ENCODE results near the gene SLC47A1.

DNA sequence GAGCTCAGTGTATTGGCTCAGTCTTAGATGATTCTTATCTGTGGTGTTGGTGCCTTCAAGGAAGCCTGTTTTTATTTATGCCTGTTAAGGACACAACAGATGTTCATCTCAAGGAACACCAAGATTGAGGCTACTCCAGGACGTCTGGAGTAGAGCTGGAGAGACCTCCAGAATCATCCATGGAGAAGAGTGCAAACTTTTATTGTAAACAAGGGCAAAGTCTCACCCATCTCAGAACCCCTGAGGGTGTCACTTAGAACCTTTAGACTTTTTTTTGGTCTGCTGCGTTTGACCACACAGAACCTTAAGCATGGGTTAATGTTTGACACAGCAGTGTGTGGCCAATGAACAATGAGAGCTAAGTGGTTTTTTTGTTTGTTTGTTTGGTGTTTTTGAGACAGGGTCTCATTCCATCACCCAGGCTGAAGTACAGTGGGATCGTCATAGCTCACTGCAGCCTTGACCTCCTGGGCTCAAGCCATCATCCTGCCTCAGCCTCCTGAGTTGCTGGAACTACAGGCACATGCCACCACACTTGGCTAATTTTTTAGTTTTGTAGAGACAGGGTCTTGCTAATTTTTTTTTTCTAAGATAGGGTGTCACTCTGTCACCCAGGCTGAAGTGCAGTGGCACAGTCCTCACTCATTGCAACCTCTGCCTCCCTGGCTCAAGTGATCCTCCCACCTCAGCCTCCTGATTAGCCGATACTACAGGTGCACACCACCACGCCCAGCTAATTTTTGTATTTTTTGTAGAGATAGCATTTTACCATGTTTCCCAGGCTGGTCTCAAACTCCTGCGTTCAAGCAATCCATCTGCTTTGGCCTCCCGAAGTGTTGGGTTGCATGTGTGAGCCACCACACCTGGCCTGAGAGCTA, 16.3 kb downstream of the SLC47A1 start:
- TF ChIP-seq, protein P1, sequence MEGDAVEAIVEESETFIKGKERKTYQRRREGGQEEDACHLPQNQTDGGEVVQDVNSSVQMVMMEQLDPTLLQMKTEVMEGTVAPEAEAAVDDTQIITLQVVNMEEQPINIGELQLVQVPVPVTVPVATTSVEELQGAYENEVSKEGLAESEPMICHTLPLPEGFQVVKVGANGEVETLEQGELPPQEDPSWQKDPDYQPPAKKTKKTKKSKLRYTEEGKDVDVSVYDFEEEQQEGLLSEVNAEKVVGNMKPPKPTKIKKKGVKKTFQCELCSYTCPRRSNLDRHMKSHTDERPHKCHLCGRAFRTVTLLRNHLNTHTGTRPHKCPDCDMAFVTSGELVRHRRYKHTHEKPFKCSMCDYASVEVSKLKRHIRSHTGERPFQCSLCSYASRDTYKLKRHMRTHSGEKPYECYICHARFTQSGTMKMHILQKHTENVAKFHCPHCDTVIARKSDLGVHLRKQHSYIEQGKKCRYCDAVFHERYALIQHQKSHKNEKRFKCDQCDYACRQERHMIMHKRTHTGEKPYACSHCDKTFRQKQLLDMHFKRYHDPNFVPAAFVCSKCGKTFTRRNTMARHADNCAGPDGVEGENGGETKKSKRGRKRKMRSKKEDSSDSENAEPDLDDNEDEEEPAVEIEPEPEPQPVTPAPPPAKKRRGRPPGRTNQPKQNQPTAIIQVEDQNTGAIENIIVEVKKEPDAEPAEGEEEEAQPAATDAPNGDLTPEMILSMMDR (IDR thresholded peaks at IDR 0.05), result no peak
- TF ChIP-seq POLR2A (IDR thresholded peaks at IDR 0.05), result no peak
